Peyer's patch (tissue), 4 donors: ENCODE data around the gene NPAS4.
"Not testable (repeated sequence)": the region's sequence is repeated elsewhere in the genome, so short reads cannot be mapped to it uniquely, and the experiment has no call there.

Source experiments
- CTCF ChIP-seq, 6 experiments: fragments of 450-650 bp in 4 of 6; fragments of 200-600 bp in 2 of 6; sonication (generic) in 1 of 6; IDR thresholded peaks; one replicate each; pipeline ENCODE4 v1.5.1; 2017 to 2019; ENCODE audit warnings: antibody characterized with exemption in 6 of 6, mild to moderate bottlenecking in 3 of 6, moderate library complexity in 1 of 6
- POLR2A ChIP-seq, 2 donors: fragments of 450-650 bp; IDR thresholded peaks; one replicate each; pipeline ENCODE4 v1.5.1; 2017; ENCODE audit warnings: antibody characterized with exemption in 2 of 2, mild to moderate bottlenecking in 2 of 2, moderate library complexity in 2 of 2

- TF ChIP-seq POLR2A, CTCF (IDR thresholded peaks at IDR 0.05): not testable (repeated sequence)
Measured at GRCh38 chr11:66384316-66384715, 36.5 kb upstream of the NPAS4 start.
